H1 (cell line): ENCODE results near the gene TRAF4. TPM values are rescaled to one million over a fixed set of nuclear protein-coding genes. Genes with fewer than 3 reads are reported as not detected.

Experiments
- POLR2AphosphoS5 ChIP-seq: IDR thresholded peaks from 2 replicates; pipeline ENCODE4 v1.6.1; 2011; ENCODE audit warnings: low read depth, low read length
- TAF1 ChIP-seq: IDR thresholded peaks from 2 replicates; pipeline ENCODE4 v1.6.1; 2011; ENCODE audit warnings: mild to moderate bottlenecking, low read depth, low read length
- TAF7 ChIP-seq: optimal IDR thresholded peaks from 2 replicates; pipeline ENCODE3; 2011; ENCODE audit warnings: low read depth, mild to moderate bottlenecking, inconsistent platforms, low read length, moderate library complexity, borderline replicate concordance
- TBP ChIP-seq: IDR thresholded peaks from 2 replicates; pipeline ENCODE4 v1.6.1; 2011; ENCODE audit warnings: low read depth, low read length, improper control_type of control experiment
- ZNF274 ChIP-seq: IDR thresholded peaks from 2 replicates; pipeline ENCODE4 v1.7.0; 2012; ENCODE audit warnings: low read length, borderline replicate concordance; ENCODE audit errors: extremely low read depth
- polyA plus RNA-seq, 7 experiments: library from polyadenylated mRNA; depleted of rRNA in 3 of 7; stranded (reverse) in 5 of 7; unstranded in 2 of 7; fragments of >200 nt in 5 of 7; fragments of 200-250 nt in 2 of 7; gene quantifications; 1 replicate in 5 of 7; 2 replicates in 1 of 7; 4 replicates in 1 of 7; pipeline versions ENCODE4 v1.2.1 to v1.2.3, GENCODE V29; 2011 to 2013; ENCODE audit warnings: missing spikeins in 2 of 7, mixed read lengths in 2 of 7
- total RNA-seq: library from RNA; stranded (reverse); fragmentation: NEBNext Ultra II Directional; extraction: Animal tissue kit (Norgen Biotek cat#: 25700); gene quantifications from 2 replicates; pipeline ENCODE4 v1.2.1, GENCODE V29; 2021

Gene TRAF4
- total and polyA plus RNA-seq, 2 of the 8 experiments (the other 6 are each of a cell fraction or from before 2014, with no cell fraction given) = 167 to 170 TPM

GRCh38 chr17:28733346-28733745 is 10.5 kb upstream of the TRAF4 start (continued):
- TF ChIP-seq POLR2AphosphoS5 = no peak
- no peak for TF ChIP-seq TAF1
- TF ChIP-seq ZNF274 = no peak
- no peak for TF ChIP-seq TAF7
- no peak for TF ChIP-seq TBP
